Suprapubic skin (tissue), 4 donors: Measurements from ENCODE around the gene S100A14. TPM values are rescaled to one million over a fixed set of nuclear protein-coding genes. Genes with fewer than 3 reads are reported as not detected.
A peak's percentile ranks its signal among the peaks of the same experiment; 100 is the strongest.
"Not testable (repeated sequence)": the region's sequence is repeated elsewhere in the genome, so short reads cannot be mapped to it uniquely, and the experiment has no call there.

Source experiments
- DNase-seq, 2 donors: peaks; one replicate each; pipeline ENCODE4 v3.0.0-alpha.2; 2019; ENCODE audit warnings: low spot score in 2 of 2
- H3K27ac ChIP-seq: fragments of 200-600 bp; sonication (generic); one replicate; pipeline ENCODE4 v1.5.1; 2019
- H3K27me3 ChIP-seq: fragments of 200-600 bp; sonication (generic); one replicate; pipeline ENCODE4 v1.5.1; 2019
- H3K36me3 ChIP-seq: fragments of 200-600 bp; sonication (generic); one replicate; pipeline ENCODE4 v1.5.1; 2019
- H3K4me1 ChIP-seq: fragments of 200-600 bp; sonication (generic); one replicate; pipeline ENCODE4 v1.5.1; 2019
- H3K4me3 ChIP-seq: fragments of 200-600 bp; sonication (generic); one replicate; pipeline ENCODE4 v1.5.1; 2019; ENCODE audit warnings: mild to moderate bottlenecking
- H3K9me3 ChIP-seq: fragments of 200-600 bp; sonication (generic); one replicate; pipeline ENCODE4 v1.5.1; 2019
- CTCF ChIP-seq, 2 donors: fragments of 200-600 bp in 1 of 2; fragments of 450-650 bp in 1 of 2; sonication (generic) in 1 of 2; IDR thresholded peaks; one replicate each; pipeline ENCODE4 v1.5.1; 2016 to 2019; ENCODE audit warnings: antibody characterized with exemption in 2 of 2, mild to moderate bottlenecking in 1 of 2, moderate library complexity in 1 of 2
- EP300 ChIP-seq: sonication (generic); formaldehyde crosslinking; IDR thresholded peaks from one replicate; pipeline ENCODE4 v1.6.1; 2017; ENCODE audit warnings: antibody characterized with exemption
- POLR2A ChIP-seq, 2 donors: fragments of 450-650 bp; IDR thresholded peaks; one replicate each; pipeline ENCODE4 v1.6.1; 2017; ENCODE audit warnings: antibody characterized with exemption in 2 of 2, mild to moderate bottlenecking in 2 of 2, moderate library complexity in 2 of 2
- POLR2AphosphoS5 ChIP-seq, 3 donors: sonication (generic); formaldehyde crosslinking; IDR thresholded peaks; one replicate each; pipeline ENCODE4 v1.6.1; 2017; ENCODE audit warnings: antibody characterized with exemption in 3 of 3
- WGBS: methylation state at CpG from one replicate; pipeline ENCODE4 v1.1.5; 2018; 5-methylcytosine and 5-hydroxymethylcytosine counted together
- total RNA-seq, 4 donors: library from RNA; depleted of rRNA; stranded (reverse); fragments of >200 nt; gene quantifications; one replicate each; pipeline ENCODE4 v1.1.0, GENCODE V29; 2016

Gene S100A14
- total RNA-seq, 4 donors from 2014 or later: 252 to 555 (median 445) TPM

GRCh38 chr1:153646672-153647345, 30.7 kb upstream of the S100A14 start:
- Histone ChIP-seq H3K4me3 (no peak overlapping the region), H3K4me1 (peaks cover 10% of the 10 kb centered on the region), H3K27ac (peak overlapping the region; percentile 12), H3K9me3 (no peaks in the 10 kb centered on the region), H3K27me3 (no peaks in the 10 kb centered on the region), H3K36me3 (peaks cover 49% of the 10 kb centered on the region)
- 71% methylated on average over 5 of the region's 5 CpGs for WGBS
- DNase-seq: peak in 1 of 2 donors; percentile 55
- TF ChIP-seq POLR2A (IDR thresholded peaks at IDR 0.05) (no peak), POLR2AphosphoS5 (IDR thresholded peaks at IDR 0.05) (no peak), CTCF (IDR thresholded peaks at IDR 0.05) (no peak)

- Histone ChIP-seq H3K27me3 (no peaks in the 10 kb centered on the region), H3K4me3 (no peak overlapping the region), H3K9me3 (no peaks in the 10 kb centered on the region), H3K4me1 (peaks cover 4% of the 10 kb centered on the region), H3K27ac (no peak overlapping the region), H3K36me3 (peaks cover 79% of the 10 kb centered on the region)
- TF ChIP-seq POLR2AphosphoS5 (IDR thresholded peaks at IDR 0.05): no peak
- no peak for TF ChIP-seq EP300
- no peak for TF ChIP-seq POLR2A (IDR thresholded peaks at IDR 0.05)
- DNase-seq: no peak
Measured at GRCh38 chr1:153643816-153644215, 27.7 kb upstream of the S100A14 start.

GRCh38 chr1:153643100-153643499, 27.0 kb upstream of the S100A14 start:
- H3K36me3 ChIP-seq: peaks cover 86% of the 10 kb centered on the region
- no peak for TF ChIP-seq POLR2A (IDR thresholded peaks at IDR 0.05)
- no peak for TF ChIP-seq CTCF (IDR thresholded peaks at IDR 0.05)
- no peak for TF ChIP-seq POLR2AphosphoS5 (IDR thresholded peaks at IDR 0.05)
- no peak for TF ChIP-seq EP300
- 93% methylated on average over 11 of the region's 11 CpGs for WGBS

GRCh38 chr1:153642161-153642560, 26.0 kb upstream of the S100A14 start:
- Histone ChIP-seq H3K27me3 (no peaks in the 10 kb centered on the region), H3K4me3 (no peak overlapping the region), H3K27ac (no peak overlapping the region), H3K4me1 (peaks cover 9% of the 10 kb centered on the region), H3K9me3 (no peaks in the 10 kb centered on the region), H3K36me3 (peaks cover 95% of the 10 kb centered on the region)
- 86% methylated on average over 11 of the region's 11 CpGs for WGBS
- no peak for DNase-seq
- TF ChIP-seq EP300 (no peak), POLR2A (IDR thresholded peaks at IDR 0.05) (no peak), CTCF (IDR thresholded peaks at IDR 0.05) (no peak), POLR2AphosphoS5 (IDR thresholded peaks at IDR 0.05) (no peak)

More at GRCh38 chr1:153643100-153643499, 27.0 kb upstream of the S100A14 start:
- Histone ChIP-seq H3K27me3 (no peaks in the 10 kb centered on the region), H3K4me1 (peaks cover 4% of the 10 kb centered on the region), H3K4me3 (no peak overlapping the region), H3K27ac (no peak overlapping the region), H3K9me3 (no peaks in the 10 kb centered on the region)
- peak; percentile 43 to 55 for DNase-seq

- TF ChIP-seq POLR2A (IDR thresholded peaks at IDR 0.05) (no peak), POLR2AphosphoS5 (IDR thresholded peaks at IDR 0.05) (no peak), CTCF (IDR thresholded peaks at IDR 0.05) (no peak), EP300 (no peak)
- 64% methylated on average over 6 of the region's 6 CpGs for WGBS
- Histone ChIP-seq H3K4me1 (peaks cover 12% of the 10 kb centered on the region), H3K27me3 (no peaks in the 10 kb centered on the region), H3K27ac (no peak overlapping the region), H3K9me3 (no peaks in the 10 kb centered on the region), H3K4me3 (no peak overlapping the region), H3K36me3 (peaks cover 97% of the 10 kb centered on the region)
- DNase-seq: no peak
Measured at GRCh38 chr1:153640861-153641260, 24.7 kb upstream of the S100A14 start.

- WGBS: 96% methylated on average over 5 of the region's 5 CpGs
- DNase-seq, H3K27ac ChIP-seq, H3K4me3 ChIP-seq, H3K9me3 ChIP-seq, H3K27me3 ChIP-seq: not testable (repeated sequence)
- Histone ChIP-seq H3K4me1 (peaks cover 18% of the 10 kb centered on the region), H3K36me3 (peaks cover 91% of the 10 kb centered on the region)
Measured at GRCh38 chr1:153640213-153640612, 24.1 kb upstream of the S100A14 start.
